ENCODE results near the gene MSANTD7.

GRCh38 chr10:14837757-14838581, at the start of gene MSANTD7, which contains the start of the genes CDNF and HSPA14:
- TF ChIP-seq EZH2 (IDR thresholded peaks at IDR 0.05; ENCODE audit: borderline replicate concordance, low read length) (no peak), CTCF (conservative IDR thresholded peaks at IDR 0.05 in 1 of 2, IDR thresholded peaks at IDR 0.05 in 1 of 2; ENCODE audit: extremely low read depth in 1 of 2, insufficient read depth in 1 of 2, low read depth in 1 of 2, low read length in 2 of 2) (no peak)
